SK-N-SH (cell line): ENCODE measurements around the gene TBL1X. TPM values are rescaled to one million over a fixed set of nuclear protein-coding genes. Genes with fewer than 3 reads are reported as not detected.

ENCODE experiments used
- CTCF ChIA-PET: fragments of 300-600, 350-600 bp; formaldehyde crosslinking; extraction: SDS; loops from one replicate; lab custom pipeline; 2021; lab: Yijun Ruan, JAX
- POLR2A ChIA-PET: fragments of 350-600 bp; sonication (Branson Sonifier 250); formaldehyde crosslinking; extraction: SDS; loops from one replicate; lab custom pipeline; 2020; ENCODE audit warnings: antibody characterized with exemption, inconsistent platforms; lab: Yijun Ruan, JAX
- DNase-seq: peaks from one replicate; pipeline ENCODE4 v3.0.0; 2012
- H2AFZ ChIP-seq: fragments of 200-600 bp; sonication (generic); 2 replicates; pipeline ENCODE4 v1.8.1; 2016; ENCODE audit warnings: antibody characterized with exemption, mild to moderate bottlenecking, low read depth
- H3F3A ChIP-seq: fragments of 200-600 bp; sonication (generic); replicated peaks from 2 replicates; pipeline ENCODE3; 2016; ENCODE audit warnings: antibody characterized with exemption, mild to moderate bottlenecking; ENCODE audit not compliant: insufficient read depth
- H3K27ac ChIP-seq, 2 experiments: fragments of 200-500 bp in 1 of 2; fragments of 200-600 bp in 1 of 2; sonication (Bioruptor generic) in 1 of 2; sonication (generic), shearing (Covaris generic) in 1 of 2; 2 replicates each; pipeline versions ENCODE4 v1.5.1 to v1.6.1; 2014 to 2016; ENCODE audit warnings: low read depth in 2 of 2, inconsistent platforms in 1 of 2, low read length in 1 of 2, mild to moderate bottlenecking in 1 of 2, mixed read lengths in 1 of 2
- H3K27me3 ChIP-seq: fragments of 200-600 bp; sonication (generic), shearing (Covaris generic); 2 replicates; pipeline ENCODE4 v1.6.1; 2016; ENCODE audit warnings: mixed run types; ENCODE audit not compliant: insufficient read depth
- H3K36me3 ChIP-seq, 2 experiments: fragments of 200-500 bp in 1 of 2; fragments of 200-600 bp in 1 of 2; sonication (Bioruptor generic) in 1 of 2; sonication (generic) in 1 of 2; replicated peaks in 1 of 2; 2 replicates each; pipeline versions ENCODE3 to v1.5.1; 2014 to 2016; ENCODE audit warnings: low read length in 1 of 2, mild to moderate bottlenecking in 1 of 2; ENCODE audit not compliant: insufficient read depth in 2 of 2, control insufficient read depth in 1 of 2
- H3K4me1 ChIP-seq, 2 experiments: fragments of 200-500 bp in 1 of 2; fragments of 200-600 bp in 1 of 2; sonication (Bioruptor generic) in 1 of 2; sonication (generic), shearing (Covaris generic) in 1 of 2; 2 replicates each; pipeline versions ENCODE4 v1.5.1 to v1.6.1; 2014 to 2016; ENCODE audit warnings: low read depth in 1 of 2, low read length in 1 of 2, mixed run types in 1 of 2; ENCODE audit not compliant: insufficient read depth in 2 of 2, control insufficient read depth in 1 of 2
- H3K4me2 ChIP-seq: fragments of 200-600 bp; sonication (generic), shearing (Covaris generic); 2 replicates; pipeline ENCODE4 v1.6.1; 2017; ENCODE audit warnings: mixed run types
- H3K4me3 ChIP-seq, 2 experiments: fragments of 200-500 bp in 1 of 2; fragments of 200-600 bp in 1 of 2; sonication (Bioruptor generic) in 1 of 2; sonication (generic), shearing (Covaris generic) in 1 of 2; 2 replicates each; pipeline versions ENCODE4 v1.5.1 to v1.8.1; 2014 to 2016; ENCODE audit warnings: low read depth in 2 of 2, inconsistent platforms in 1 of 2, low read length in 1 of 2, mild to moderate bottlenecking in 1 of 2, mixed read lengths in 1 of 2, moderate library complexity in 1 of 2
- H3K79me2 ChIP-seq: fragments of 200-600 bp; sonication (generic); 2 replicates; pipeline ENCODE4 v1.8.1; 2017; ENCODE audit warnings: mild to moderate bottlenecking; ENCODE audit not compliant: insufficient read depth
- H3K9ac ChIP-seq: fragments of 200-600 bp; sonication (generic); 2 replicates; pipeline ENCODE4 v1.6.1; 2017; ENCODE audit warnings: mixed run types
- H3K9me2 ChIP-seq: fragments of 200-600 bp; sonication (generic); 2 replicates; pipeline ENCODE4 v1.6.1; 2017; ENCODE audit warnings: mixed run types
- H3K9me3 ChIP-seq: fragments of 200-600 bp; sonication (generic); 2 replicates; pipeline ENCODE4 v1.6.1; 2017; ENCODE audit warnings: mixed run types, mild to moderate bottlenecking, moderate library complexity
- H4K20me1 ChIP-seq: fragments of 200-600 bp; sonication (generic); 2 replicates; pipeline ENCODE4 v1.6.1; 2017; ENCODE audit warnings: mild to moderate bottlenecking, mixed run types; ENCODE audit not compliant: insufficient read depth
- CHD2 ChIP-seq: fragments of 150-350 bp; IDR thresholded peaks from 2 replicates; pipeline ENCODE4 v1.6.1; 2018; ENCODE audit warnings: low read length; ENCODE audit not compliant: partially characterized antibody
- CTCF ChIP-seq: fragments of 200-600 bp; sonication (generic); IDR thresholded peaks from 2 replicates; pipeline ENCODE4 v1.6.1; 2017; ENCODE audit warnings: antibody characterized with exemption, mild to moderate bottlenecking, moderate library complexity
- ELF1 ChIP-seq: IDR thresholded peaks from 2 replicates; pipeline ENCODE4 v1.4.0; 2012
- EP300 ChIP-seq, 2 experiments: IDR thresholded peaks; 2 replicates each; pipeline versions ENCODE4 v1.4.0 to v1.6.1; 2012; ENCODE audit warnings: borderline replicate concordance in 1 of 2, low read depth in 1 of 2, low read length in 1 of 2
- EZH2phosphoT487 ChIP-seq: fragments of 200-600 bp; sonication (generic); IDR thresholded peaks from 2 replicates; pipeline ENCODE4 v1.6.1; 2017; ENCODE audit warnings: low read depth, mixed run types, mild to moderate bottlenecking, antibody characterized with exemption, moderate library complexity, borderline replicate concordance
- FOXJ3 ChIP-seq: sonication (generic); formaldehyde crosslinking; IDR thresholded peaks from 2 replicates; pipeline ENCODE4 v1.5.1; 2020; ENCODE audit warnings: mild to moderate bottlenecking, missing genetic modification reagents
- FOXM1 ChIP-seq: IDR thresholded peaks from 2 replicates; pipeline ENCODE4 v1.4.0; 2012; ENCODE audit warnings: low read depth, mild to moderate bottlenecking
- GABPA ChIP-seq: IDR thresholded peaks from 2 replicates; pipeline ENCODE4 v1.4.0; 2012; ENCODE audit warnings: low read depth, mild to moderate bottlenecking
- JUND ChIP-seq: IDR thresholded peaks from 2 replicates; pipeline ENCODE4 v1.4.0; 2012
- MXI1 ChIP-seq: IDR thresholded peaks from 2 replicates; pipeline ENCODE4 v1.6.1; 2012; ENCODE audit warnings: mild to moderate bottlenecking, low read depth, low read length, improper control_type of control experiment
- NFIC ChIP-seq: IDR thresholded peaks from 2 replicates; pipeline ENCODE4 v1.4.0; 2012; ENCODE audit warnings: borderline replicate concordance
- POLR2AphosphoS5 ChIP-seq: IDR thresholded peaks from 2 replicates; pipeline ENCODE4 v1.6.1; 2012; ENCODE audit warnings: low read depth, low read length
- RAD21 ChIP-seq: IDR thresholded peaks from 2 replicates; pipeline ENCODE4 v1.6.1; 2012; ENCODE audit warnings: mild to moderate bottlenecking, low read length
- RFX5 ChIP-seq: IDR thresholded peaks from 2 replicates; pipeline ENCODE4 v1.6.1; 2012; ENCODE audit warnings: mild to moderate bottlenecking, improper control_type of control experiment, low read length
- SIN3A ChIP-seq: IDR thresholded peaks from 2 replicates; pipeline ENCODE4 v1.6.1; 2012; ENCODE audit warnings: low read depth, mild to moderate bottlenecking, low read length, moderate library complexity, borderline replicate concordance
- SMC3 ChIP-seq: IDR thresholded peaks from 2 replicates; pipeline ENCODE4 v1.6.1; 2012; ENCODE audit warnings: low read depth, low read length, improper control_type of control experiment
- TAF1 ChIP-seq: IDR thresholded peaks from 2 replicates; pipeline ENCODE4 v1.6.1; 2012; ENCODE audit warnings: low read depth, mild to moderate bottlenecking, low read length, moderate library complexity, borderline replicate concordance
- YY1 ChIP-seq: IDR thresholded peaks from 2 replicates; pipeline ENCODE4 v1.4.0; 2012; ENCODE audit warnings: low read depth, mild to moderate bottlenecking
- WGBS: methylation state at CpG from one replicate; pipeline ENCODE4 v1.1.6; 2017; ENCODE audit warnings: low lambda C conversion rate; 5-methylcytosine and 5-hydroxymethylcytosine counted together
- polyA plus RNA-seq, 3 experiments: library from polyadenylated mRNA; depleted of rRNA; stranded (reverse); fragments of >200 nt; gene quantifications; 2 replicates each; pipeline ENCODE4 v1.2.3, GENCODE V29; 2012
- TF ChIP-seq, protein P1 (sequence below): IDR thresholded peaks from 2 replicates; pipeline ENCODE4; 2012
- TF ChIP-seq, protein P2 (sequence below): IDR thresholded peaks from 2 replicates; pipeline ENCODE4 v1.4.0; 2012; ENCODE audit warnings: low read depth, borderline replicate concordance

TBL1X gene
- polyA plus RNA-seq, 1 of the 3 experiments (the other 2 are of a cell fraction): 10.6 TPM

- Histone ChIP-seq H3K9me3 (no peaks in the 10 kb centered on the region), H3K36me3 (no peaks in the 10 kb centered on the region), H3K4me1 (no peaks in the 10 kb centered on the region; a peak in 1 of 4 replicates), H3K27me3 (no peaks in the 10 kb centered on the region; the same call in 1 of the 2 replicates), H3K4me2 (no peak overlapping the region), H3K9ac (no peak overlapping the region), H3K79me2 (no peaks in the 10 kb centered on the region), H2AFZ (no peak overlapping the region), H4K20me1 (no peaks in the 10 kb centered on the region), H3K27ac (no peak overlapping the region), H3K9me2 (no peaks in the 10 kb centered on the region), H3K4me3 (no peak overlapping the region), H3F3A (no peaks in the 10 kb centered on the region)
- POLR2A ChIA-PET: no interaction called here
- CTCF ChIA-PET: no interaction called here
- no peak for DNase-seq
- TF ChIP-seq NFIC (no peak), GABPA (no peak), SIN3A (no peak), CTCF (no peak), RFX5 (no peak), FOXM1 (no peak), ELF1 (no peak), YY1 (no peak), MXI1 (no peak), RAD21 (no peak), EZH2phosphoT487 (no peak), CHD2 (no peak), SMC3 (no peak), EP300 (IDR thresholded peaks at IDR 0.05; ENCODE audit: borderline replicate concordance in 1 of 2, low read depth in 1 of 2, low read length in 1 of 2) (no peak)
- TF ChIP-seq, protein P1, sequence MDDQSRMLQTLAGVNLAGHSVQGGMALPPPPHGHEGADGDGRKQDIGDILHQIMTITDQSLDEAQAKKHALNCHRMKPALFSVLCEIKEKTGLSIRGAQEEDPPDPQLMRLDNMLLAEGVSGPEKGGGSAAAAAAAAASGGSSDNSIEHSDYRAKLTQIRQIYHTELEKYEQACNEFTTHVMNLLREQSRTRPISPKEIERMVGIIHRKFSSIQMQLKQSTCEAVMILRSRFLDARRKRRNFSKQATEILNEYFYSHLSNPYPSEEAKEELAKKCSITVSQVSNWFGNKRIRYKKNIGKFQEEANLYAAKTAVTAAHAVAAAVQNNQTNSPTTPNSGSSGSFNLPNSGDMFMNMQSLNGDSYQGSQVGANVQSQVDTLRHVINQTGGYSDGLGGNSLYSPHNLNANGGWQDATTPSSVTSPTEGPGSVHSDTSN: no peak
- WGBS: 47% methylated on average over 9 of the region's 9 CpGs
Measured at GRCh38 chrX:9683350-9683749, 218.5 kb downstream of the TBL1X start.

DNA sequence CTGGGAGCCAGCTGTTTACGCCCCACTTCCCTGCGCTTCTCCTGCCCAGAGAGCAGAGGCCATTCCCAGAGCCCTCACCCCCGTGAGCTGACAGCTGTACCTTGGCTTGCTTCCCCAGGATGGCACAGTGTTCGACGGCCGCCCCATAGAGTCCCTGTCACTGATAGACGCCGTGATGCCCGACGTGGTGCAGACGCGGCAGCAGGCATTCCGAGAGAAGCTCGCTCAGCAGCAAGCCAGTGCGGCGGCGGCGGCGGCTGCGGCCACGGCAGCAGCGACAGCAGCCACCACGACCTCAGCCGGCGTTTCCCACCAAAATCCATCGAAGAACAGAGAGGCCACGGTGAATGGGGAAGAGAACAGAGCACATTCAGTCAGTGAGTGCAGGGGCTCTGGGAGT lies 223.0 kb downstream of the TBL1X start:
- Histone ChIP-seq H3F3A (no peaks in the 10 kb centered on the region), H3K79me2 (no peaks in the 10 kb centered on the region), H3K4me2 (no peak overlapping the region), H3K4me1 (no peaks in the 10 kb centered on the region), H3K4me3 (no peak overlapping the region), H2AFZ (no peak overlapping the region), H3K36me3 (no peaks in the 10 kb centered on the region), H3K9ac (no peak overlapping the region), H3K9me2 (no peaks in the 10 kb centered on the region), H4K20me1 (no peaks in the 10 kb centered on the region), H3K9me3 (no peaks in the 10 kb centered on the region), H3K27ac (no peak overlapping the region), H3K27me3 (peaks cover 5% of the 10 kb centered on the region; the same call in 1 of the 2 replicates)
- no peak for DNase-seq
- POLR2A ChIA-PET: no interaction called here
- WGBS: 83% methylated on average over 23 of the region's 27 CpGs
- TF ChIP-seq SMC3 (no peak), JUND (no peak), RFX5 (no peak), EP300 (IDR thresholded peaks at IDR 0.05; ENCODE audit: borderline replicate concordance in 1 of 2, low read depth in 1 of 2, low read length in 1 of 2) (no peak), POLR2AphosphoS5 (no peak), TAF1 (no peak), EZH2phosphoT487 (no peak), FOXJ3 (no peak)
- TF ChIP-seq, protein P2, sequence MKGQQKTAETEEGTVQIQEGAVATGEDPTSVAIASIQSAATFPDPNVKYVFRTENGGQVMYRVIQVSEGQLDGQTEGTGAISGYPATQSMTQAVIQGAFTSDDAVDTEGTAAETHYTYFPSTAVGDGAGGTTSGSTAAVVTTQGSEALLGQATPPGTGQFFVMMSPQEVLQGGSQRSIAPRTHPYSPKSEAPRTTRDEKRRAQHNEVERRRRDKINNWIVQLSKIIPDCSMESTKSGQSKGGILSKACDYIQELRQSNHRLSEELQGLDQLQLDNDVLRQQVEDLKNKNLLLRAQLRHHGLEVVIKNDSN: no peak
- TF ChIP-seq, all 33 proteins: peak for 0
- CTCF ChIA-PET: no interaction called here
